Caco-2 (cell line): ENCODE measurements around the gene SCFD2. TPM values are rescaled to one million over a fixed set of nuclear protein-coding genes. Genes with fewer than 3 reads are reported as not detected.

Experiments used
- BruUV-seq: library from RNA; stranded (reverse); fragments of 400-500 nt; replicated peaks from 2 replicates; lab custom pipeline; 2021; lab: Mats Ljungman, UMichigan
- CTCF ChIA-PET: fragments of 300-600 bp; sonication (Branson Sonifier 250); formaldehyde crosslinking; loops from one replicate; lab custom pipeline; 2022; ENCODE audit warnings: antibody characterized with exemption; lab: Charles Lee
- POLR2A ChIA-PET: fragments of 300-600 bp; sonication (Branson Sonifier 250); formaldehyde crosslinking; loops from one replicate; lab custom pipeline; 2022; ENCODE audit warnings: antibody characterized with exemption; lab: Charles Lee
- DNase-seq, 2 experiments: peaks; one replicate each; pipeline versions ENCODE4 v3.0.0 to v3.0.0-alpha.2; 2020 to 2022
- H3K27me3 ChIP-seq: replicated peaks from 2 replicates; pipeline ENCODE4 v1.6.0; 2011; ENCODE audit warnings: low read length; ENCODE audit not compliant: control insufficient read depth, insufficient read depth
- H3K36me3 ChIP-seq: 2 replicates; pipeline ENCODE4 v1.5.1; 2011; ENCODE audit warnings: low read length; ENCODE audit not compliant: control insufficient read depth, insufficient read depth
- H3K4me1 ChIP-seq: fragments of 250-450 bp; sonication (Bioruptor Pico); 2 replicates; pipeline ENCODE4 v1.5.1; 2020; ENCODE audit warnings: mild to moderate bottlenecking
- H3K4me3 ChIP-seq: 2 replicates; pipeline ENCODE4 v1.5.1; 2011; ENCODE audit warnings: low read depth, mild to moderate bottlenecking, control low read depth, low read length
- H3K9me3 ChIP-seq: fragments of 250-450 bp; sonication (Bioruptor Pico); 2 replicates; pipeline ENCODE4 v1.5.1; 2020; ENCODE audit warnings: mild to moderate bottlenecking, moderate library complexity
- H3K27ac Mint-ChIP-seq: one replicate; pipeline ENCODE4 v1.8.0; 2022; ENCODE audit warnings: mixed read lengths; ENCODE audit not compliant: unreplicated experiment
- H3K27me3 Mint-ChIP-seq: one replicate; pipeline ENCODE4 v1.8.0; 2022; ENCODE audit warnings: mixed read lengths; ENCODE audit not compliant: insufficient read depth, unreplicated experiment
- H3K36me3 Mint-ChIP-seq: one replicate; pipeline ENCODE4 v1.8.0; 2022; ENCODE audit warnings: mild to moderate bottlenecking, mixed read lengths; ENCODE audit not compliant: insufficient read depth, unreplicated experiment
- H3K4me1 Mint-ChIP-seq: one replicate; pipeline ENCODE4 v1.8.0; 2022; ENCODE audit warnings: low read depth, mixed read lengths; ENCODE audit not compliant: unreplicated experiment
- H3K4me3 Mint-ChIP-seq: one replicate; pipeline ENCODE4 v1.8.0; 2022; ENCODE audit warnings: mild to moderate bottlenecking, moderate library complexity, mixed read lengths; ENCODE audit not compliant: unreplicated experiment
- H3K9me3 Mint-ChIP-seq: one replicate; pipeline ENCODE4 v1.8.0; 2022; ENCODE audit warnings: mixed read lengths; ENCODE audit not compliant: unreplicated experiment
- intact Hi-C: fragments of 100-400 bp; cut with micrococcal nuclease; formaldehyde crosslinking; loops from one replicate; pipeline ENCODE4 v1.10.0; 2022; ENCODE audit not compliant: unreplicated experiment
- total RNA-seq: library from RNA; stranded (reverse); gene quantifications from 2 replicates; pipeline ENCODE4 v1.2.3, GENCODE V29; 2022
- TF ChIP-seq, protein P1 (sequence below), 2 experiments: fragments of 200-600 bp in 1 of 2; IDR thresholded peaks; 1 replicate in 1 of 2; 2 replicates in 1 of 2; pipeline versions ENCODE4 v1.5.1 to v1.8.0; 2011 to 2022; ENCODE audit warnings: antibody characterized with exemption in 1 of 2, control low read depth in 1 of 2, inconsistent platforms in 1 of 2, low read depth in 1 of 2, low read length in 1 of 2, mild to moderate bottlenecking in 1 of 2, moderate library complexity in 1 of 2; ENCODE audit not compliant: insufficient read depth in 1 of 2, severe bottlenecking in 1 of 2, unreplicated experiment in 1 of 2

The SCFD2 gene
- total RNA-seq, 1 experiment from 2014 or later, result 12.2 TPM

DNA sequence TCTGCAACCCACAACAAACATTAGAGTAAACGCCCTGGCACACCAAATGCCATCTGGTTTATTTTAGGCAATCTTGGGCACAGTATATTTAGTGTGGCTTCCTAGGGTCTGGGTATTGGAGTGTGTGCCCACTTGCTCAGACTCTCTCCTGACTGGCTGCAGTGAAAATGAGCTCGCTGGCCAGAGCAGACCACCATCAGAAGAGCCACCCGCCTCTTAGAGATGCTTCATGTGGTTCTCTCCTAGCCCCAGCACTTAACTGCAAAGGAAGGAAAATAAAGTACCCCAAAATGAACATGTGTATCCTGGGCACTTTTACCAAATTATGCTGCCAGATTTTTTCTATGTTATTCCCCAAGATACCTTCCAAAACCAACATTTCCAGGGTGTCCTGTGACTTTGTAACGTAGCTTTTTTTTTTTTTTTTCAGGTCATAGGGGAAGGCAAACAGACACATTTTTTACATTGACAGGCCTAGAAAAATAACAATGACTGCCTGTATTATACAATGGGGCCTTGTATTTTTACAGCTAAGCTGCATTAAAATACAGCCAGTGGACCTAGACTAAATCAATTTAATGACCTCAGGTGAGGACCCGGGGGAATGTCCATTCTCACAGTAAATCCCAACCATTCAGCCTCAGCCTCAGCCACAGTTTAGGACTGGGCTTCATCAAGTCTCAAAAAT is 310.0 kb downstream of the SCFD2 start:
- H3K4me3 Mint-ChIP-seq, result no peak overlapping the region
- H3K36me3 ChIP-seq, result no peaks in the 10 kb centered on the region
- intact Hi-C loops, result no loop called here
- no peaks in the 10 kb centered on the region for H3K4me1 ChIP-seq
- CTCF ChIA-PET, result no interaction called here
- no peaks in the 10 kb centered on the region for H3K9me3 ChIP-seq
- no peak for DNase-seq
- TF ChIP-seq, protein P1, sequence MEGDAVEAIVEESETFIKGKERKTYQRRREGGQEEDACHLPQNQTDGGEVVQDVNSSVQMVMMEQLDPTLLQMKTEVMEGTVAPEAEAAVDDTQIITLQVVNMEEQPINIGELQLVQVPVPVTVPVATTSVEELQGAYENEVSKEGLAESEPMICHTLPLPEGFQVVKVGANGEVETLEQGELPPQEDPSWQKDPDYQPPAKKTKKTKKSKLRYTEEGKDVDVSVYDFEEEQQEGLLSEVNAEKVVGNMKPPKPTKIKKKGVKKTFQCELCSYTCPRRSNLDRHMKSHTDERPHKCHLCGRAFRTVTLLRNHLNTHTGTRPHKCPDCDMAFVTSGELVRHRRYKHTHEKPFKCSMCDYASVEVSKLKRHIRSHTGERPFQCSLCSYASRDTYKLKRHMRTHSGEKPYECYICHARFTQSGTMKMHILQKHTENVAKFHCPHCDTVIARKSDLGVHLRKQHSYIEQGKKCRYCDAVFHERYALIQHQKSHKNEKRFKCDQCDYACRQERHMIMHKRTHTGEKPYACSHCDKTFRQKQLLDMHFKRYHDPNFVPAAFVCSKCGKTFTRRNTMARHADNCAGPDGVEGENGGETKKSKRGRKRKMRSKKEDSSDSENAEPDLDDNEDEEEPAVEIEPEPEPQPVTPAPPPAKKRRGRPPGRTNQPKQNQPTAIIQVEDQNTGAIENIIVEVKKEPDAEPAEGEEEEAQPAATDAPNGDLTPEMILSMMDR (IDR thresholded peaks at IDR 0.05; ENCODE audit: insufficient read depth in 1 of 2, low read depth in 1 of 2, low read length in 1 of 2, severe bottlenecking in 1 of 2, unreplicated experiment in 1 of 2), result no peak
- no peaks in the 10 kb centered on the region for H3K27me3 Mint-ChIP-seq
- no peak overlapping the region for H3K4me3 ChIP-seq
- no peaks in the 10 kb centered on the region for H3K4me1 Mint-ChIP-seq
- H3K27ac Mint-ChIP-seq, result no peak overlapping the region
- no TSS peak for BruUV-seq
- no peaks in the 10 kb centered on the region for H3K36me3 Mint-ChIP-seq
- POLR2A ChIA-PET, result interaction anchor here (0.6 kb wide), 1 partner anchor 726 kb away, joined by 4 read pairs; no protein-coding TSS in a partner anchor
- no peaks in the 10 kb centered on the region for H3K27me3 ChIP-seq
- H3K9me3 Mint-ChIP-seq, result peaks cover 7% of the 10 kb centered on the region

DNA sequence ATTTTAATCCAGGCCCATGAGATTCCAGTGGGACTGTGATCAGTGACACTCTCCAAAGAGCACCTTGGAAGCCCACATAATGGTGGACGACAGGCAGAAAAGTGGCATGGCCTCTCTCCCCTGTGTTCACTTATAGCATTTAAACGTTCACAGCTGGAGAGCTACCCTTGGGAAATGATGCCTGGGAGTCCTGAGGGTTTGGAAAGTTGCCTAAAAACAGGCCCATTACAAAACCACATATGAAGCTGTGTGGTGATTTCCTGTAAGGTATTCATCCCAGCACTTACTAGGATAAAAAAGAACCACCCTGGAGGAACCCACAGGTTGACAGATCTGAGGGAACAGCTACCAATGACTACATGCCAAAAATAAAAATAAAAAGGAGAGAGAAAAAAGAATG is 310.6 kb downstream of the SCFD2 start:
- H3K36me3 ChIP-seq, result no peaks in the 10 kb centered on the region
- ChIA-PET POLR2A (interaction anchor here (0.6 kb wide), 1 partner anchor 727 kb away, joined by 4 read pairs; no protein-coding TSS in a partner anchor), CTCF (no interaction called here)
- intact Hi-C loops, result no loop called here
- TF ChIP-seq, protein P1 (IDR thresholded peaks at IDR 0.05; ENCODE audit: insufficient read depth in 1 of 2, low read depth in 1 of 2, low read length in 1 of 2, severe bottlenecking in 1 of 2, unreplicated experiment in 1 of 2), result no peak
- no TSS peak for BruUV-seq
- no peaks in the 10 kb centered on the region for H3K27me3 Mint-ChIP-seq
- no peaks in the 10 kb centered on the region for H3K4me1 ChIP-seq
- H3K27ac Mint-ChIP-seq, result no peak overlapping the region
- no peak overlapping the region for H3K4me3 Mint-ChIP-seq
- H3K9me3 Mint-ChIP-seq, result peaks cover 7% of the 10 kb centered on the region
- no peaks in the 10 kb centered on the region for H3K36me3 Mint-ChIP-seq
- H3K9me3 ChIP-seq, result no peaks in the 10 kb centered on the region
- no peaks in the 10 kb centered on the region for H3K27me3 ChIP-seq
- H3K4me1 Mint-ChIP-seq, result no peaks in the 10 kb centered on the region
- no peak for DNase-seq
- no peak overlapping the region for H3K4me3 ChIP-seq

DNA sequence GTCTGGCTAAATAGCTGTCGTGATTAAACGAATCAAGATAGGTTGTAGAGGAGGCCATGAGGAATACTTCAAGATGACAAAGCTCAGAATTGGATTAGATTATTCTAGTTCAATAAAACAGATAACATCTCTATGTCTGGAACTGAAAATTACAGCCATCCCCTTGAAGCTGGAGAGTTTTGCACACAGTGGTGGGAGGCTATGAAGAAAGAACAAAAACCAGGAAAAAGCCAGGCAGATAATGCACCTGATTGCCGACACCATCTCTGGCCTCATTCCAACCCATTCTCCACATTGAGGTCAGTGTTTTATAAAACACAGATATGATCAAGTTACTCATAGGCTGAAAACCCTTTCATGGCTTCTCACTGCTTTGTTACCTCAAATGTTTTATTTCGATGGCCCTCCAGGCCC is 315.5 kb downstream of the SCFD2 start:
- Histone ChIP-seq H3K36me3 (no peaks in the 10 kb centered on the region), H3K4me1 (no peaks in the 10 kb centered on the region), H3K27me3 (no peaks in the 10 kb centered on the region), H3K9me3 (no peaks in the 10 kb centered on the region), H3K4me3 (no peak overlapping the region)
- Mint-ChIP-seq H3K4me1 (no peaks in the 10 kb centered on the region), H3K27me3 (no peaks in the 10 kb centered on the region), H3K9me3 (no peaks in the 10 kb centered on the region), H3K36me3 (no peaks in the 10 kb centered on the region), H3K27ac (no peak overlapping the region), H3K4me3 (no peak overlapping the region)
- POLR2A ChIA-PET, result no interaction called here
- no peak for DNase-seq
- TF ChIP-seq, protein P1 (IDR thresholded peaks at IDR 0.05; ENCODE audit: insufficient read depth in 1 of 2, low read depth in 1 of 2, low read length in 1 of 2, severe bottlenecking in 1 of 2, unreplicated experiment in 1 of 2), result no peak
- CTCF ChIA-PET, result interaction anchor here (0.8 kb wide), 1 partner anchor 18 kb away, joined by 3 read pairs; no protein-coding TSS in a partner anchor
- no TSS peak for BruUV-seq
- intact Hi-C loops, result no loop called here
